ENCODE data around the gene RBP2.
"Not testable (repeated sequence)": the region's sequence is repeated elsewhere in the genome, so short reads cannot be mapped to it uniquely, and the experiment has no call there.

The RBP2 gene

GRCh38 chr3:139421040-139421439, 55.3 kb downstream of the RBP2 start:
- Histone ChIP-seq H3K4ac (ENCODE audit: low read depth, low read length) (no peak overlapping the region), H3K4me3 (ENCODE audit: low read length) (no peak overlapping the region), H2BK15ac (replicated peaks; ENCODE audit: low read depth) (no peak overlapping the region), H3K18ac (ENCODE audit: low read length) (no peak overlapping the region), H3K27ac (ENCODE audit: low read depth, low read length) (no peak overlapping the region), H2BK120ac (ENCODE audit: low read depth, low read length) (no peak overlapping the region), H3K79me2 (ENCODE audit: control insufficient read depth, insufficient read depth, low read length) (no peaks in the 10 kb centered on the region), H3K23ac (ENCODE audit: low read length) (no peak overlapping the region), H2AK5ac (ENCODE audit: low read length) (no peak overlapping the region), H3K27me3 (ENCODE audit: insufficient read depth, low read length, poor library complexity) (no peaks in the 10 kb centered on the region), H4K8ac (ENCODE audit: low read depth, low read length) (no peak overlapping the region), H3K4me1 (ENCODE audit: control insufficient read depth, low read depth, low read length) (no peaks in the 10 kb centered on the region), H3K56ac (ENCODE audit: low read length) (no peak overlapping the region), H4K5ac (ENCODE audit: low read length) (no peak overlapping the region), H3K4me2 (ENCODE audit: low read length) (no peak overlapping the region), H3K36me3 (ENCODE audit: control insufficient read depth, insufficient read depth, low read length) (no peaks in the 10 kb centered on the region), H3K79me1 (ENCODE audit: low read length) (no peaks in the 10 kb centered on the region), H2BK5ac (ENCODE audit: low read length) (no peak overlapping the region), H3K9ac (ENCODE audit: low read length) (no peak overlapping the region)
- whole genome bisulfite sequencing (ENCODE audit: extremely low coverage, insufficient coverage, low lambda C conversion rate) = no CpG with 5 or more reads among the region's 1 CpG
- no peak for DNase-seq

GRCh38 chr3:139418144-139418543, 58.2 kb downstream of the RBP2 start:
- Histone ChIP-seq H3K9ac (ENCODE audit: low read length) (no peak overlapping the region), H2BK120ac (ENCODE audit: low read depth, low read length) (no peak overlapping the region), H3K4me2 (ENCODE audit: low read length) (no peak overlapping the region), H3K4me3 (ENCODE audit: low read length) (no peak overlapping the region), H2BK5ac (ENCODE audit: low read length) (no peak overlapping the region), H3K56ac (ENCODE audit: low read length) (no peak overlapping the region), H3K4ac (ENCODE audit: low read depth, low read length) (no peak overlapping the region), H3K18ac (ENCODE audit: low read length) (no peak overlapping the region), H3K79me1 (ENCODE audit: low read length) (no peaks in the 10 kb centered on the region), H3K27ac (ENCODE audit: low read depth, low read length) (no peak overlapping the region), H4K5ac (ENCODE audit: low read length) (no peak overlapping the region), H2BK15ac (replicated peaks; ENCODE audit: low read depth) (no peak overlapping the region), H3K23ac (ENCODE audit: low read length) (no peak overlapping the region), H3K36me3 (ENCODE audit: control insufficient read depth, insufficient read depth, low read length) (no peaks in the 10 kb centered on the region), H3K27me3 (ENCODE audit: insufficient read depth, low read length, poor library complexity) (no peaks in the 10 kb centered on the region), H3K4me1 (ENCODE audit: control insufficient read depth, low read depth, low read length) (no peaks in the 10 kb centered on the region), H4K8ac (ENCODE audit: low read depth, low read length) (no peak overlapping the region), H2AK5ac (ENCODE audit: low read length) (no peak overlapping the region), H3K79me2 (ENCODE audit: control insufficient read depth, insufficient read depth, low read length) (no peaks in the 10 kb centered on the region)
- no CpG with 5 or more reads among the region's 2 CpGs for WGBS (ENCODE audit: extremely low coverage, insufficient coverage, low lambda C conversion rate)
- no peak for DNase-seq

- H3K23ac ChIP-seq (ENCODE audit: low read length) = no peak overlapping the region
- no peak overlapping the region for H3K9ac ChIP-seq (ENCODE audit: low read length)
- no peak overlapping the region for H3K4ac ChIP-seq (ENCODE audit: low read depth, low read length)
- H3K56ac ChIP-seq (ENCODE audit: low read length) = no peak overlapping the region
- no peak overlapping the region for H3K4me3 ChIP-seq (ENCODE audit: low read length)
- no peak overlapping the region for H2BK15ac ChIP-seq (replicated peaks; ENCODE audit: low read depth)
- no peaks in the 10 kb centered on the region for H3K4me1 ChIP-seq (ENCODE audit: control insufficient read depth, low read depth, low read length)
- H3K4me2 ChIP-seq (ENCODE audit: low read length) = no peak overlapping the region
- H3K79me1 ChIP-seq (ENCODE audit: low read length) = no peaks in the 10 kb centered on the region
- H3K18ac ChIP-seq (ENCODE audit: low read length) = no peak overlapping the region
- H3K79me2 ChIP-seq (ENCODE audit: control insufficient read depth, insufficient read depth, low read length) = no peaks in the 10 kb centered on the region
- no peak overlapping the region for H2BK120ac ChIP-seq (ENCODE audit: low read depth, low read length)
- no peak overlapping the region for H2AK5ac ChIP-seq (ENCODE audit: low read length)
- no peak for DNase-seq
- no peaks in the 10 kb centered on the region for H3K36me3 ChIP-seq (ENCODE audit: control insufficient read depth, insufficient read depth, low read length)
- no peak overlapping the region for H3K27ac ChIP-seq (ENCODE audit: low read depth, low read length)
- H2BK5ac ChIP-seq (ENCODE audit: low read length) = no peak overlapping the region
- no peak overlapping the region for H4K5ac ChIP-seq (ENCODE audit: low read length)
- no peaks in the 10 kb centered on the region for H3K27me3 ChIP-seq (ENCODE audit: insufficient read depth, low read length, poor library complexity)
- no peak overlapping the region for H4K8ac ChIP-seq (ENCODE audit: low read depth, low read length)
- WGBS (ENCODE audit: extremely low coverage, insufficient coverage, low lambda C conversion rate) = no CpG with 5 or more reads among the region's 1 CpG
These were observed 60.0 kb downstream of the RBP2 start for GRCh38 chr3:139416275-139416674.

- Histone ChIP-seq H3K4me2 (ENCODE audit: low read length) (no peak overlapping the region), H3K4me3 (ENCODE audit: low read length) (no peak overlapping the region)
- WGBS (ENCODE audit: extremely low coverage, insufficient coverage, low lambda C conversion rate) = no CpG with 5 or more reads among the region's 2 CpGs
These were observed 61.6 kb downstream of the RBP2 start for GRCh38 chr3:139414608-139415224.

GRCh38 chr3:139412891-139413290, 63.4 kb downstream of the RBP2 start:
- H3K79me1 ChIP-seq (ENCODE audit: low read length); H3K27me3 ChIP-seq (ENCODE audit: insufficient read depth, low read length, poor library complexity); H2BK15ac ChIP-seq (replicated peaks; ENCODE audit: low read depth); H4K8ac ChIP-seq (ENCODE audit: low read depth, low read length); H3K4me1 ChIP-seq (ENCODE audit: control insufficient read depth, low read depth, low read length); H3K4me2 ChIP-seq (ENCODE audit: low read length); H3K36me3 ChIP-seq (ENCODE audit: control insufficient read depth, insufficient read depth, low read length); H3K79me2 ChIP-seq (ENCODE audit: control insufficient read depth, insufficient read depth, low read length); H4K5ac ChIP-seq (ENCODE audit: low read length); H3K9ac ChIP-seq (ENCODE audit: low read length); H2AK5ac ChIP-seq (ENCODE audit: low read length); H3K56ac ChIP-seq (ENCODE audit: low read length); H3K27ac ChIP-seq (ENCODE audit: low read depth, low read length); H3K4ac ChIP-seq (ENCODE audit: low read depth, low read length); H3K23ac ChIP-seq (ENCODE audit: low read length); H3K4me3 ChIP-seq (ENCODE audit: low read length); H2BK120ac ChIP-seq (ENCODE audit: low read depth, low read length); H2BK5ac ChIP-seq (ENCODE audit: low read length); DNase-seq; H3K18ac ChIP-seq (ENCODE audit: low read length): not testable (repeated sequence)

More at GRCh38 chr3:139414608-139415224, 61.6 kb downstream of the RBP2 start:
- no peak overlapping the region for H2BK5ac ChIP-seq (ENCODE audit: low read length)
- DNase-seq = no peak
- no peak overlapping the region for H2BK120ac ChIP-seq (ENCODE audit: low read depth, low read length)
- H4K8ac ChIP-seq (ENCODE audit: low read depth, low read length) = no peak overlapping the region
- H3K9ac ChIP-seq (ENCODE audit: low read length) = no peak overlapping the region
- H2AK5ac ChIP-seq (ENCODE audit: low read length) = no peak overlapping the region
- H3K27me3 ChIP-seq (ENCODE audit: insufficient read depth, low read length, poor library complexity) = no peaks in the 10 kb centered on the region
- H3K18ac ChIP-seq (ENCODE audit: low read length) = no peak overlapping the region
- H3K79me2 ChIP-seq (ENCODE audit: control insufficient read depth, insufficient read depth, low read length) = no peaks in the 10 kb centered on the region
- no peak overlapping the region for H4K5ac ChIP-seq (ENCODE audit: low read length)
- no peak overlapping the region for H3K56ac ChIP-seq (ENCODE audit: low read length)
- H3K4ac ChIP-seq (ENCODE audit: low read depth, low read length) = no peak overlapping the region
- H3K23ac ChIP-seq (ENCODE audit: low read length) = no peak overlapping the region
- no peaks in the 10 kb centered on the region for H3K79me1 ChIP-seq (ENCODE audit: low read length)
- no peaks in the 10 kb centered on the region for H3K4me1 ChIP-seq (ENCODE audit: control insufficient read depth, low read depth, low read length)
- no peak overlapping the region for H3K27ac ChIP-seq (ENCODE audit: low read depth, low read length)
- no peak overlapping the region for H2BK15ac ChIP-seq (replicated peaks; ENCODE audit: low read depth)
- H3K36me3 ChIP-seq (ENCODE audit: control insufficient read depth, insufficient read depth, low read length) = no peaks in the 10 kb centered on the region

Data from mesendoderm (in vitro differentiated cells).